ENCODE measurements around the gene NRG2. TPM values are rescaled to one million over a fixed set of nuclear protein-coding genes. Genes with fewer than 3 reads are reported as not detected.

NRG2 gene
- polyA plus RNA-seq, 3 donors = 0.01 TPM; not detected in 2

GRCh38 chr5:139884734-139885133 is 158.4 kb downstream of the NRG2 start:
- no peak for TF ChIP-seq CTCF (IDR thresholded peaks at IDR 0.05)
- Histone ChIP-seq H3K27ac (ENCODE audit: low read depth in 1 of 2, low read length in 2 of 2) (no peak overlapping the region), H3K79me2 (ENCODE audit: insufficient read depth, low read length) (no peaks in the 10 kb centered on the region), H3K36me3 (replicated peaks in 1 of 2; ENCODE audit: control insufficient read depth in 1 of 2, insufficient read depth in 2 of 2, low read length in 2 of 2) (no peaks in the 10 kb centered on the region), H3K27me3 (ENCODE audit: control insufficient read depth in 2 of 2, insufficient read depth in 2 of 2, low read length in 2 of 2) (no peaks in the 10 kb centered on the region), H3K9me3 (replicated peaks in 1 of 2; ENCODE audit: control insufficient read depth in 1 of 2, insufficient read depth in 1 of 2, low read length in 2 of 2) (no peaks in the 10 kb centered on the region), H3K4me1 (ENCODE audit: control insufficient read depth in 1 of 2, insufficient read depth in 2 of 2, low read length in 2 of 2) (no peaks in the 10 kb centered on the region), H3K4me2 (replicated peaks; ENCODE audit: extremely low read depth, low read length, poor library complexity, severe bottlenecking) (no peak overlapping the region), H3K9ac (ENCODE audit: insufficient read depth, low read length, poor library complexity, severe bottlenecking) (no peak overlapping the region), H3K4me3 (replicated peaks in 1 of 3; ENCODE audit: low read depth in 2 of 3, low read length in 3 of 3) (no peak overlapping the region), H2AFZ (ENCODE audit: insufficient read depth, low read depth, low read length, poor library complexity, severe bottlenecking) (no peak overlapping the region), H4K20me1 (ENCODE audit: insufficient read depth, low read length) (no peaks in the 10 kb centered on the region)
- Mint-ChIP-seq H3K36me3 (no peaks in the 10 kb centered on the region), H3K27ac (no peak overlapping the region), H3K4me3 (no peak overlapping the region), H3K9me3 (peaks cover 0 to 2% (median 0%) of the 10 kb centered on the region in 7 donors), H3K27me3 (ENCODE audit: low read depth in 3 of 3) (peaks cover 7 to 14% (median 8%) of the 10 kb centered on the region in 3 donors), H3K4me1 (no peaks in the 10 kb centered on the region)
- intact Hi-C loops (cut with micrococcal nuclease) = no loop called here
- no peak for DNase-seq
- WGBS (ENCODE audit: insufficient coverage) = 90% methylated on average over 3 of the region's 3 CpGs

- Histone ChIP-seq H3K4me2 (replicated peaks; ENCODE audit: extremely low read depth, low read length, poor library complexity, severe bottlenecking) (no peak overlapping the region), H3K9me3 (replicated peaks in 1 of 2; ENCODE audit: control insufficient read depth in 1 of 2, insufficient read depth in 1 of 2, low read length in 2 of 2) (no peaks in the 10 kb centered on the region), H3K27ac (ENCODE audit: low read depth in 1 of 2, low read length in 2 of 2) (no peak overlapping the region), H2AFZ (ENCODE audit: insufficient read depth, low read depth, low read length, poor library complexity, severe bottlenecking) (no peak overlapping the region), H3K36me3 (replicated peaks in 1 of 2; ENCODE audit: control insufficient read depth in 1 of 2, insufficient read depth in 2 of 2, low read length in 2 of 2) (no peaks in the 10 kb centered on the region), H3K27me3 (ENCODE audit: control insufficient read depth in 2 of 2, insufficient read depth in 2 of 2, low read length in 2 of 2) (no peaks in the 10 kb centered on the region), H3K9ac (ENCODE audit: insufficient read depth, low read length, poor library complexity, severe bottlenecking) (no peak overlapping the region), H3K4me3 (replicated peaks in 1 of 3; ENCODE audit: low read depth in 2 of 3, low read length in 3 of 3) (no peak overlapping the region), H3K4me1 (ENCODE audit: control insufficient read depth in 1 of 2, insufficient read depth in 2 of 2, low read length in 2 of 2) (no peaks in the 10 kb centered on the region), H4K20me1 (ENCODE audit: insufficient read depth, low read length) (no peaks in the 10 kb centered on the region), H3K79me2 (ENCODE audit: insufficient read depth, low read length) (no peaks in the 10 kb centered on the region)
- no peak for TF ChIP-seq CTCF (IDR thresholded peaks at IDR 0.05)
- no peak for DNase-seq
- WGBS (ENCODE audit: insufficient coverage) = 92% methylated on average over 3 of the region's 3 CpGs
- Mint-ChIP-seq H3K4me3 (no peak overlapping the region), H3K27ac (no peak overlapping the region), H3K36me3 (no peaks in the 10 kb centered on the region), H3K27me3 (ENCODE audit: low read depth in 3 of 3) (peaks cover 7 to 16% (median 8%) of the 10 kb centered on the region in 3 donors), H3K4me1 (no peaks in the 10 kb centered on the region), H3K9me3 (peaks cover 0 to 2% (median 0%) of the 10 kb centered on the region in 7 donors)
- intact Hi-C loops (cut with micrococcal nuclease) = no loop called here
Measured at GRCh38 chr5:139884144-139884543, 159.0 kb downstream of the NRG2 start.
